Measurements from ENCODE around the gene PAWR.
"Not testable (repeated sequence)": the region's sequence is repeated elsewhere in the genome, so short reads cannot be mapped to it uniquely, and the experiment has no call there.

PAWR gene

GRCh38 chr12:79591988-79592387 lies 98.8 kb downstream of the PAWR start:
- DNase-seq (ENCODE audit: low spot score), result no peak

- no peak for DNase-seq (ENCODE audit: low spot score)
Observed at GRCh38 chr12:79590751-79591150, 100.0 kb downstream of the PAWR start.

- DNase-seq (ENCODE audit: low spot score), result no peak
Observed at GRCh38 chr12:79587368-79587767, 103.4 kb downstream of the PAWR start.

- DNase-seq (ENCODE audit: low spot score), result no peak
Observed at GRCh38 chr12:79585147-79585546, 105.6 kb downstream of the PAWR start.

- DNase-seq (ENCODE audit: low spot score), result no peak
Observed at GRCh38 chr12:79573820-79574219, 116.9 kb downstream of the PAWR start.

- no peak for DNase-seq (ENCODE audit: low spot score)
Observed at GRCh38 chr12:79569679-79570078, 121.1 kb downstream of the PAWR start.

GRCh38 chr12:79567175-79567563 lies 123.6 kb downstream of the PAWR start:
- no peak for DNase-seq (ENCODE audit: low spot score)

- no peak for DNase-seq (ENCODE audit: low spot score)
Observed at GRCh38 chr12:79566452-79567174, 124.2 kb downstream of the PAWR start.

GRCh38 chr12:79564727-79565350 lies 125.9 kb downstream of the PAWR start:
- not testable (repeated sequence) for DNase-seq (ENCODE audit: low spot score)

GRCh38 chr12:79563021-79563740 lies 127.6 kb downstream of the PAWR start:
- no peak for DNase-seq (ENCODE audit: low spot score)

- DNase-seq (ENCODE audit: low spot score), result no peak
Observed at GRCh38 chr12:79561401-79562132, 129.2 kb downstream of the PAWR start.

- DNase-seq (ENCODE audit: low spot score), result no peak
Observed at GRCh38 chr12:79560225-79560889, 130.4 kb downstream of the PAWR start.

- DNase-seq (ENCODE audit: low spot score), result no peak
Observed at GRCh38 chr12:79559591-79559990, 131.2 kb downstream of the PAWR start.

GRCh38 chr12:79558924-79559469 lies 131.8 kb downstream of the PAWR start:
- no peak for DNase-seq (ENCODE audit: low spot score)

GRCh38 chr12:79557690-79558315 lies 133.0 kb downstream of the PAWR start:
- DNase-seq (ENCODE audit: low spot score), result no peak

- DNase-seq (ENCODE audit: low spot score), result peak; percentile 20
Observed at GRCh38 chr12:79555028-79555925, 135.5 kb downstream of the PAWR start.

GRCh38 chr12:79553863-79554574 lies 136.7 kb downstream of the PAWR start:
- DNase-seq (ENCODE audit: low spot score), result no peak

GRCh38 chr12:79552192-79552591 lies 138.6 kb downstream of the PAWR start:
- no peak for DNase-seq (ENCODE audit: low spot score)

GRCh38 chr12:79549531-79550271 lies 141.1 kb downstream of the PAWR start:
- no peak for DNase-seq (ENCODE audit: low spot score)

All from COLO829 (cell line).